Adrenal gland (tissue), 12 donors: ENCODE measurements around the gene EXOC3. TPM values are rescaled to one million over a fixed set of nuclear protein-coding genes. Genes with fewer than 3 reads are reported as not detected.

Source experiments
- DNase-seq, 7 donors: peaks; one replicate each; pipeline ENCODE4 v3.0.0-alpha.2; 2019 to 2020
- H3K27ac ChIP-seq, 5 donors: fragments of 200-600 bp; sonication (generic) in 4 of 5; 1 replicate in 3 of 5; 2 replicates in 2 of 5; pipeline versions ENCODE4 v1.5.1 to v1.8.0; 2016 to 2020; ENCODE audit warnings: mild to moderate bottlenecking in 1 of 5
- H3K27me3 ChIP-seq: fragments of 200-600 bp; 2 replicates; pipeline ENCODE4 v1.8.0; 2021
- H3K36me3 ChIP-seq, 2 donors: fragments of 200-600 bp; replicated peaks in 1 of 2; 1 replicate in 1 of 2; 2 replicates in 1 of 2; pipeline versions ENCODE4 v1.5.1 to v1.8.0; 2018 to 2022
- H3K4me1 ChIP-seq, 2 donors: fragments of 200-600 bp; replicated peaks in 1 of 2; 1 replicate in 1 of 2; 2 replicates in 1 of 2; pipeline versions ENCODE4 v1.5.1 to v1.8.0; 2018 to 2021
- H3K4me3 ChIP-seq, 4 donors: fragments of 200-600 bp; sonication (generic) in 3 of 4; one replicate each; pipeline ENCODE4 v1.5.1; 2016 to 2018
- H3K9me3 ChIP-seq, 3 donors: fragments of 200-600 bp; sonication (generic) in 1 of 3; replicated peaks in 1 of 3; 1 replicate in 2 of 3; 2 replicates in 1 of 3; pipeline versions ENCODE4 v1.5.1 to v1.8.0; 2016 to 2021
- POLR2A ChIP-seq, 2 donors: fragments of 450-650 bp; IDR thresholded peaks; one replicate each; pipeline ENCODE4 v1.6.1; 2017; ENCODE audit warnings: antibody characterized with exemption in 2 of 2, mild to moderate bottlenecking in 2 of 2, moderate library complexity in 1 of 2
- WGBS, 4 donors: extraction: QIAGEN DNeasy Blood & Tissue Kit in 2 of 4; methylation state at CpG; one replicate each; pipeline versions ENCODE4 v1.1.5 to v1.1.7; 2013 to 2017; 5-methylcytosine and 5-hydroxymethylcytosine counted together
- intact Hi-C, 2 donors: fragments of 100-400 bp; cut with DNase I; formaldehyde crosslinking; loops; one replicate each; pipeline versions ENCODE4 v1.14.1 to v1.15.0; 2022 to 2023
- polyA plus RNA-seq, 3 donors: library from polyadenylated mRNA; stranded (reverse); fragments of 200-250 nt in 2 of 3; fragments of 350-450 nt in 1 of 3; fragmentation: Illumina TruSeq in 1 of 3; extraction: RNeasy Lipid Tissue Mini Kit (QIAGEN cat#74804) in 1 of 3; gene quantifications; one replicate each; pipeline ENCODE4 v1.2.3, GENCODE V29; 2013 to 2014
- total RNA-seq, 9 donors: library from RNA; depleted of rRNA in 4 of 9; stranded (reverse); fragments of >200 nt in 4 of 9; fragments of 120-200 nt in 1 of 9; fragmentation: NEBNext Ultra II Directional in 1 of 9; extraction: Animal tissue kit (Norgen Biotek cat#: 25700) in 1 of 9; gene quantifications; one replicate each; pipeline versions ENCODE4 v1.1.0 to v1.2.4, GENCODE V29; 2013 to 2023
- TF ChIP-seq, protein P1 (sequence below), 6 experiments: fragments of 450-650 bp in 4 of 6; fragments of 200-600 bp in 2 of 6; sonication (generic) in 1 of 6; IDR thresholded peaks; 1 replicate in 5 of 6; 2 replicates in 1 of 6; pipeline versions ENCODE4 v1.5.1 to v1.8.0; 2016 to 2021; ENCODE audit warnings: antibody characterized with exemption in 6 of 6, mild to moderate bottlenecking in 2 of 6, moderate library complexity in 1 of 6
- donor health status: healthy with polysubstance abuse.
- donor health status: Bipolar disorder and iron deficiency.
- donor health status: DM: yes; HTN: yes; CAD: no.
- donor health status: DM: no; HTN: no; CAD: no.
- donor health status: DM: no; HTN: no; CAD: no.
- donor health status: DM: yes; HTN: yes; CAD: no.

Gene EXOC3
- total and polyA plus RNA-seq, 12 donors, result 24.7 to 66.4 (median 42.7) TPM

DNA sequence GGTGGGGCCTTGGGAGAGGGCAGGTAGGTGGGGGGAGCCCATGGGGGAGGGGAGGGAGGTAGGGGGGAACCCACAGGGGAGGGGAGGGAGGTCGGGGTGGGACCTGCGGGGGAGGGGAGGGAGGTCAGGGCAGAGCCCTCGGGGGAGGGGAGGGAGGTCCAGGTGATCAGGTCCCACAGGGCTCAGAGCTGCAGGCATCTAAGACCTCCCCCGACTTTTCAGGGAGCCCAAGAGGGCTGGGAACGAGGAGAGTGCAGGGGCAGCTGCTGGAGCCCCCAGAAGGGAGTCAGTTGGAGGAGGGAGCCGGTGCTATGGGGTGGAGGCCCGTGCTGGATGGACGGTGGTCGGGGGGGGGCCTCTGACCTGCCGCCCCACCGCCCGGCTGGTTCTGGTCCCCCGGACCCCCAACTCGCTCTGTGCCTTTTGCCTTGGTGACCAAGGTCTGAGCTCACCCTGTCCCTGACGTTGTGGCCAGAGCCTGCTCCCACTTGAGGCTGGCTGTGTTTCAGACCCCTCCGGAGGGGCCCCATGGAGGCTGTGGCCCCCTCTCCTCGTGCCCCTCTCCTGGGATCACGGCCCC, 49.4 kb downstream of the EXOC3 start:
- no peaks in the 10 kb centered on the region for H3K36me3 ChIP-seq
- no peaks in the 10 kb centered on the region for H3K4me1 ChIP-seq
- no peak overlapping the region for H3K4me3 ChIP-seq
- TF ChIP-seq, protein P1, sequence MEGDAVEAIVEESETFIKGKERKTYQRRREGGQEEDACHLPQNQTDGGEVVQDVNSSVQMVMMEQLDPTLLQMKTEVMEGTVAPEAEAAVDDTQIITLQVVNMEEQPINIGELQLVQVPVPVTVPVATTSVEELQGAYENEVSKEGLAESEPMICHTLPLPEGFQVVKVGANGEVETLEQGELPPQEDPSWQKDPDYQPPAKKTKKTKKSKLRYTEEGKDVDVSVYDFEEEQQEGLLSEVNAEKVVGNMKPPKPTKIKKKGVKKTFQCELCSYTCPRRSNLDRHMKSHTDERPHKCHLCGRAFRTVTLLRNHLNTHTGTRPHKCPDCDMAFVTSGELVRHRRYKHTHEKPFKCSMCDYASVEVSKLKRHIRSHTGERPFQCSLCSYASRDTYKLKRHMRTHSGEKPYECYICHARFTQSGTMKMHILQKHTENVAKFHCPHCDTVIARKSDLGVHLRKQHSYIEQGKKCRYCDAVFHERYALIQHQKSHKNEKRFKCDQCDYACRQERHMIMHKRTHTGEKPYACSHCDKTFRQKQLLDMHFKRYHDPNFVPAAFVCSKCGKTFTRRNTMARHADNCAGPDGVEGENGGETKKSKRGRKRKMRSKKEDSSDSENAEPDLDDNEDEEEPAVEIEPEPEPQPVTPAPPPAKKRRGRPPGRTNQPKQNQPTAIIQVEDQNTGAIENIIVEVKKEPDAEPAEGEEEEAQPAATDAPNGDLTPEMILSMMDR (IDR thresholded peaks at IDR 0.05), result no peak
- no peak for TF ChIP-seq POLR2A (IDR thresholded peaks at IDR 0.05)
- 48 to 62% (median 51%) methylated on average over 8 to 18 of the region's 18 CpGs for WGBS, 4 donors
- H3K9me3 ChIP-seq, result no peaks in the 10 kb centered on the region
- DNase-seq, result no peak
- no peak overlapping the region for H3K27ac ChIP-seq
- H3K27me3 ChIP-seq, result peaks cover 7% of the 10 kb centered on the region
- intact Hi-C loops, result no loop called here

DNA sequence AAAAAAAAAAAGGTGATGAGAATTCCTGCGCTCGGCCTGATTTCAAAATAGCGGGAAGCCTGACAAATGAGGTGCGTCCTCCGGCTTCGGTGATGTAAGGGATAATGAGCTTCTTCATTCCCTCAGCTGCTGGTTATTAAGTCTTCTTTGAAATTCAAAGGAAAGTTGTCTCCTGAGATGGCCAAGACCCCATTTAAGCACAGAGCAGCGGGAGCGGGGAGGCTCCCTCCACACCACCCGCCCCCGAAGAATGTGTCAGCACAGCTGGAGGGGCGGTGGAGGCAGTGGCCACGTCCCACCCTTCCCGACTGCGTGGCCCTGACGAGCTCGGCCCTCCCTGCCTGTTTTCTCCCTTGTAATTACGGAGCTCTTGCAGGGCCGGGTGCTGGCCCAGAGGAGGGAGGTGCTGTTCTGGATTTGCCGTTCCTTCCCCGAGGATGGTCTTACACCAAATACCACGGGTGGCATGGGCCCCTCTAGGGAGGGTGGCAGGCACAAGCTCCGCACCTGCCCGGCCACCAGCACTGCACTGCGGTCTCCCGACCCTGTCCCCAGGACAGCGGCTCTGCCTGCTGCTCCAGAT, 50.2 kb downstream of the EXOC3 start:
- WGBS, 4 donors, result 33 to 73% (median 58%) methylated on average over 6 to 26 of the region's 26 CpGs
- Histone ChIP-seq H3K27ac (no peak overlapping the region), H3K27me3 (peaks cover 10% of the 10 kb centered on the region), H3K9me3 (no peaks in the 10 kb centered on the region), H3K4me3 (no peak overlapping the region), H3K4me1 (no peaks in the 10 kb centered on the region), H3K36me3 (no peaks in the 10 kb centered on the region)
- intact Hi-C loops, result no loop called here
- no peak for DNase-seq
- no peak for TF ChIP-seq POLR2A (IDR thresholded peaks at IDR 0.05)
- TF ChIP-seq, protein P1 (IDR thresholded peaks at IDR 0.05), result no peak

DNA sequence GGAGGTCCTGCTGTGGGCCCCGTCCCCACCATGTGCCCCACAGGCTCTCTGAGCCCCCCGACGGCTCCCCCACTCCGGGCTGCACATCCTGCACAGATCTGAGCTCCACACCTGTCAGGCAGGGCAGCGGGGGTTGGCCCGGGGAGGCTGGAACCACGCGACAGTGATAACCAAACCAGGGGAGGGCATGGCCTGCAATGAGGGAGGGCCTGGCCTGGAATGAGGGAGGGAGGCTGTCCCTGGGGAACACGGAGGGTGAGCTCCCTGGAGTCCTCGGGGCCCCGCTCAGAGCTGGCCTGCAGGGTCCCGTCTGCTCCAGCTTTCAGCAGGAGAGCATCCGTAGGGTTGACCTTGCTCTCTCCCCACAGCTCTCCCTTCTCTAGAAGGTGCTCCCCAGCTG, 50.8 kb downstream of the EXOC3 start:
- peaks cover 10% of the 10 kb centered on the region for H3K27me3 ChIP-seq
- DNase-seq, result no peak
- TF ChIP-seq POLR2A (IDR thresholded peaks at IDR 0.05), result no peak
- TF ChIP-seq, protein P1 (IDR thresholded peaks at IDR 0.05), result no peak
- H3K9me3 ChIP-seq, result no peaks in the 10 kb centered on the region
- H3K36me3 ChIP-seq, result no peaks in the 10 kb centered on the region
- H3K4me1 ChIP-seq, result no peaks in the 10 kb centered on the region
- H3K27ac ChIP-seq, result no peak overlapping the region
- WGBS, 4 donors, result 64 to 69% (median 67%) methylated on average over 4 to 13 of the region's 13 CpGs
- H3K4me3 ChIP-seq, result no peak overlapping the region
- intact Hi-C loops, result no loop called here

DNA sequence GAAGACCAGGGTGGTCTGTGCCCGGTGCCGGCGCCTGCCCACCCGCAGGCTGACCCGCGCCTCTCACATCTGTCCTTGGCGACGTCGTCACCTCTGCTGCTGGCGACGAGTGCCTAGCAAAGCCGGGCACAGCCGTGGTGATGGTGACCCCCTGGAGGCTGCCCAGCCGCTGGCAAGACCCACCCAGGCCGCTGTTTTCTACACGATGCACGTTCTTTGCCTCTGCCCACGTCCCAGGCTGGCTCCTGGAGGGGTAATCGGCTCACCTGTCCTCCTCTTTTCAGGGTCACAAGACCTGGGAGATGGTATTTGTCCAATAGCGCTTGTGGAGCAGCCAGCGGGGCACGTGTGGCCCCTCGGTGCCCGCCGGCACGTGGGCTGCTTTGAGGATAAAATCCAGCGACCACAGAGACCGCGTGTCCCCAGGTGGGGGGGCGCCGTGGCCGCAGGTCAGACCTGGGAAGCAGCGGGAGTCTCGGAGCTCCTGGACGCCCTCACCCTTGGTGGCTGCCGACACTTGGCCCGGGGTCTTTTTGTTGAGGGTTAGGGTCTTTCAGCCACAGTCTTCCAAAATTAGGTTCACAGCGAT, 51.8 kb downstream of the EXOC3 start:
- H3K27me3 ChIP-seq, result peaks cover 10% of the 10 kb centered on the region
- H3K36me3 ChIP-seq, result no peaks in the 10 kb centered on the region
- no peak for TF ChIP-seq POLR2A (IDR thresholded peaks at IDR 0.05)
- TF ChIP-seq, protein P1 (IDR thresholded peaks at IDR 0.05), result no peak
- H3K4me1 ChIP-seq, result no peaks in the 10 kb centered on the region
- 86 to 94% (median 89%) methylated on average over 28 to 38 of the region's 38 CpGs for WGBS, 4 donors
- DNase-seq, result no peak
- no peaks in the 10 kb centered on the region for H3K9me3 ChIP-seq
- no peak overlapping the region for H3K27ac ChIP-seq
- intact Hi-C loops, result no loop called here
- no peak overlapping the region for H3K4me3 ChIP-seq
